ENCODE data around the gene XIST.
A peak's percentile ranks its signal among the peaks of the same experiment; 100 is the strongest.
"Not testable (repeated sequence)": the region's sequence is repeated elsewhere in the genome, so short reads cannot be mapped to it uniquely, and the experiment has no call there.

The XIST gene

GRCh38 chrX:73852467-73852866 lies at the start of gene XIST:
Gene XIST (minus strand): TSS chrX:73852714.
- peak; percentile 70 for DNase-seq

- not testable (repeated sequence) for DNase-seq
Observed at GRCh38 chrX:73898315-73898714, 45.8 kb upstream of the XIST start.

GRCh38 chrX:73892515-73893090 lies 40.1 kb upstream of the XIST start:
- DNase-seq, result peak; percentile 34

GRCh38 chrX:73882260-73882659 lies 29.7 kb upstream of the XIST start:
- not testable (repeated sequence) for DNase-seq

GRCh38 chrX:73877687-73878086 lies 25.2 kb upstream of the XIST start:
- DNase-seq, result no peak

- no peak for DNase-seq
Observed at GRCh38 chrX:73876911-73877310, 24.4 kb upstream of the XIST start.

- DNase-seq, result no peak
Observed at GRCh38 chrX:73868916-73869315, 16.4 kb upstream of the XIST start.

GRCh38 chrX:73867144-73867543 lies 14.6 kb upstream of the XIST start:
- no peak for DNase-seq

- DNase-seq, result no peak
Observed at GRCh38 chrX:73863852-73864251, 11.3 kb upstream of the XIST start.

GRCh38 chrX:73863268-73863667 lies 10.8 kb upstream of the XIST start:
- no peak for DNase-seq

- DNase-seq, result no peak
Observed at GRCh38 chrX:73859622-73860021, 7.1 kb upstream of the XIST start.

GRCh38 chrX:73855546-73855945 lies 3.0 kb upstream of the XIST start:
- peak; percentile 71 for DNase-seq

GRCh38 chrX:73852022-73852421 lies 492 bp downstream of the XIST start:
- DNase-seq, result no peak

- peak; percentile 66 for DNase-seq
Observed at GRCh38 chrX:73851014-73852009, 1.2 kb downstream of the XIST start.

GRCh38 chrX:73850124-73851013 lies 2.1 kb downstream of the XIST start:
- no peak for DNase-seq

GRCh38 chrX:73849073-73849472 lies 3.4 kb downstream of the XIST start:
- no peak for DNase-seq

- DNase-seq, result no peak
Observed at GRCh38 chrX:73847991-73848390, 4.5 kb downstream of the XIST start.

- no peak for DNase-seq
Observed at GRCh38 chrX:73847100-73847499, 5.4 kb downstream of the XIST start.

- no peak for DNase-seq
Observed at GRCh38 chrX:73842541-73843234, 9.8 kb downstream of the XIST start.

- no peak for DNase-seq
Observed at GRCh38 chrX:73841337-73841736, 11.2 kb downstream of the XIST start.

- DNase-seq, result no peak
Observed at GRCh38 chrX:73840120-73840924, 12.2 kb downstream of the XIST start.

- no peak for DNase-seq
Observed at GRCh38 chrX:73839152-73839551, 13.4 kb downstream of the XIST start.

All from activated CD8-positive, alpha-beta memory T cell treated with anti-CD3 and anti-CD28 coated beads, Interleukin-2, amount 50 U/mL, for 4 hours (primary cell).